Endometrial microvascular endothelial cells (primary cell): Measurements from ENCODE around the gene CSMD2. TPM values are rescaled to one million over a fixed set of nuclear protein-coding genes. Genes with fewer than 3 reads are reported as not detected.
"Not testable (repeated sequence)": the region's sequence is repeated elsewhere in the genome, so short reads cannot be mapped to it uniquely, and the experiment has no call there.

Experiments used
- in situ Hi-C: cut with HindIII; loops from 2 replicates; pipeline ENCODE4 v1.10.0; 2017; ENCODE audit warnings: low sequenced_read_pairs, low pct_unique_long_range_greater_than_20kb; ENCODE audit errors: inconsistent ontology term
- total RNA-seq: library from RNA; depleted of rRNA; stranded (reverse); fragments of >200 nt; gene quantifications from one replicate; pipeline ENCODE4 v1.2.3, GENCODE V29; 2015; ENCODE audit errors: inconsistent ontology term

The CSMD2 gene
- total RNA-seq, 1 donor from 2014 or later = 0.28 TPM

- in situ Hi-C loops = no loop called here
These were observed 632.8 kb downstream of the CSMD2 start for GRCh38 chr1:33532250-33532649.

- in situ Hi-C loops = no loop called here
These were observed 635.1 kb downstream of the CSMD2 start for GRCh38 chr1:33529957-33530356.

GRCh38 chr1:33527934-33528333, 637.1 kb downstream of the CSMD2 start:
- in situ Hi-C loops = no loop called here

GRCh38 chr1:33524586-33524985, 640.4 kb downstream of the CSMD2 start:
- in situ Hi-C loops = no loop called here

GRCh38 chr1:33519240-33519884, 645.7 kb downstream of the CSMD2 start:
- in situ Hi-C loops = no loop called here

- in situ Hi-C loops = no loop called here
These were observed 647.3 kb downstream of the CSMD2 start for GRCh38 chr1:33517596-33518250.

GRCh38 chr1:33516891-33517567, 648.0 kb downstream of the CSMD2 start:
- in situ Hi-C loops = no loop called here

- in situ Hi-C loops = no loop called here
These were observed 648.6 kb downstream of the CSMD2 start for GRCh38 chr1:33516428-33516827.

- in situ Hi-C loops = no loop called here
These were observed 649.4 kb downstream of the CSMD2 start for GRCh38 chr1:33515607-33516006.

GRCh38 chr1:33515112-33515511, 649.9 kb downstream of the CSMD2 start:
- in situ Hi-C loops = no loop called here

GRCh38 chr1:33512226-33513011, 652.6 kb downstream of the CSMD2 start:
- in situ Hi-C loops = no loop called here

- in situ Hi-C loops = not testable (repeated sequence)
These were observed 655.8 kb downstream of the CSMD2 start for GRCh38 chr1:33509276-33509675.

- in situ Hi-C loops = no loop called here
These were observed 656.9 kb downstream of the CSMD2 start for GRCh38 chr1:33508151-33508550.

- in situ Hi-C loops = no loop called here
These were observed 657.4 kb downstream of the CSMD2 start for GRCh38 chr1:33507661-33508060.

GRCh38 chr1:33503506-33503905, 661.5 kb downstream of the CSMD2 start:
- in situ Hi-C loops = no loop called here

GRCh38 chr1:33502726-33503125, 662.3 kb downstream of the CSMD2 start:
- in situ Hi-C loops = no loop called here

GRCh38 chr1:33501774-33502173, 663.3 kb downstream of the CSMD2 start:
- in situ Hi-C loops = no loop called here

- in situ Hi-C loops = no loop called here
These were observed 663.7 kb downstream of the CSMD2 start for GRCh38 chr1:33501309-33501708.

GRCh38 chr1:33500547-33500946, 664.5 kb downstream of the CSMD2 start:
- in situ Hi-C loops = no loop called here
